HEK293 (cell line): ENCODE measurements around the gene COL5A1.

ENCODE experiments used
- CTCF ChIA-PET: fragments of 350-600 bp; formaldehyde crosslinking; extraction: SDS; loops from one replicate; lab custom pipeline; 2021; ENCODE audit warnings: antibody characterized with exemption; lab: Yijun Ruan, JAX
- POLR2A ChIA-PET: fragments of 300-600 bp; formaldehyde crosslinking; extraction: SDS; loops from one replicate; lab custom pipeline; 2020; ENCODE audit warnings: antibody characterized with exemption, inconsistent platforms; lab: Yijun Ruan, JAX
- H3K27ac ChIP-seq: fragments of 200-500 bp; sonication (Bioruptor generic); 2 replicates; pipeline ENCODE4 v1.5.1; 2014; ENCODE audit warnings: low read depth, low read length, control low read depth, inconsistent platforms; ENCODE audit errors: extremely low read depth
- H3K36me3 ChIP-seq, 2 experiments: fragments of 200-500 bp in 1 of 2; sonication (Bioruptor generic) in 1 of 2; 1 replicate in 1 of 2; 2 replicates in 1 of 2; pipeline ENCODE4 v1.5.1; 2014 to 2017; ENCODE audit warnings: inconsistent platforms in 2 of 2, low read length in 2 of 2; ENCODE audit not compliant: control insufficient read depth in 2 of 2, insufficient read depth in 1 of 2
- H3K4me1 ChIP-seq: fragments of 200-500 bp; sonication (Bioruptor generic); 2 replicates; pipeline ENCODE4 v1.5.1; 2014; ENCODE audit warnings: mild to moderate bottlenecking, low read length, inconsistent platforms; ENCODE audit not compliant: control insufficient read depth, insufficient read depth
- H3K4me3 ChIP-seq: 2 replicates; pipeline ENCODE4 v1.5.1; 2011; ENCODE audit warnings: low read depth, mild to moderate bottlenecking, control low read depth, low read length, moderate library complexity
- H3K9me3 ChIP-seq: fragments of 200-500 bp; sonication (Bioruptor generic); 2 replicates; pipeline ENCODE4 v1.5.1; 2014; ENCODE audit warnings: low read depth, low read length, inconsistent platforms; ENCODE audit not compliant: control insufficient read depth, insufficient read depth
- EGR2 ChIP-seq: fragments of 450-650 bp; formaldehyde crosslinking; IDR thresholded peaks from 2 replicates; pipeline ENCODE4 v1.5.1; 2016; ENCODE audit warnings: low read depth, missing biosample characterization, missing genetic modification characterization
- GLIS2 ChIP-seq: fragments of 450-650 bp; formaldehyde crosslinking; IDR thresholded peaks from 2 replicates; pipeline ENCODE4 v1.5.1; 2016; ENCODE audit warnings: missing biosample characterization, missing genetic modification characterization
- OVOL3 ChIP-seq: fragments of 450-650 bp; formaldehyde crosslinking; IDR thresholded peaks from 2 replicates; pipeline ENCODE4 v1.5.1; 2016; ENCODE audit warnings: missing biosample characterization, missing genetic modification characterization
- ZIC2 ChIP-seq: fragments of 450-650 bp; formaldehyde crosslinking; IDR thresholded peaks from 2 replicates; pipeline ENCODE4 v1.5.1; 2016; ENCODE audit warnings: missing biosample characterization, missing genetic modification characterization
- ZNF133 ChIP-seq: fragments of 450-650 bp; formaldehyde crosslinking; IDR thresholded peaks from 2 replicates; pipeline ENCODE4 v1.5.1; 2016; ENCODE audit warnings: missing biosample characterization, missing genetic modification characterization
- ZNF184 ChIP-seq: fragments of 450-650 bp; IDR thresholded peaks from 2 replicates; pipeline ENCODE4 v1.5.1; 2018; ENCODE audit warnings: missing biosample characterization, mild to moderate bottlenecking, missing genetic modification characterization
- ZNF24 ChIP-seq: fragments of 450-650 bp; formaldehyde crosslinking; IDR thresholded peaks from 2 replicates; pipeline ENCODE4 v1.5.1; 2016; ENCODE audit warnings: missing biosample characterization, missing genetic modification characterization
- ZNF416 ChIP-seq: fragments of 450-650 bp; formaldehyde crosslinking; IDR thresholded peaks from 2 replicates; pipeline ENCODE4 v1.5.1; 2016; ENCODE audit warnings: missing biosample characterization, missing genetic modification characterization
- ZNF423 ChIP-seq: fragments of 450-650 bp; formaldehyde crosslinking; IDR thresholded peaks from 2 replicates; pipeline ENCODE4 v1.5.1; 2016; ENCODE audit warnings: missing biosample characterization, missing genetic modification characterization
- ZNF544 ChIP-seq: fragments of 450-650 bp; formaldehyde crosslinking; IDR thresholded peaks from 2 replicates; pipeline ENCODE4 v1.5.0; 2017; ENCODE audit warnings: missing biosample characterization, missing genetic modification characterization
- ZNF558 ChIP-seq: fragments of 450-650 bp; formaldehyde crosslinking; IDR thresholded peaks from 2 replicates; pipeline ENCODE4 v1.5.1; 2016; ENCODE audit warnings: missing biosample characterization, missing genetic modification characterization
- ZNF600 ChIP-seq: fragments of 450-650 bp; formaldehyde crosslinking; IDR thresholded peaks from 2 replicates; pipeline ENCODE4 v1.5.1; 2016; ENCODE audit warnings: missing biosample characterization, missing genetic modification characterization
- ZNF843 ChIP-seq: fragments of 450-650 bp; formaldehyde crosslinking; IDR thresholded peaks from 2 replicates; pipeline ENCODE4 v1.5.1; 2016; ENCODE audit warnings: missing biosample characterization, missing genetic modification characterization
- TF ChIP-seq, protein P1 (sequence below): fragments of 450-650 bp; formaldehyde crosslinking; IDR thresholded peaks from 2 replicates; pipeline ENCODE4 v1.5.1; 2016; ENCODE audit warnings: missing biosample characterization, missing genetic modification characterization, borderline replicate concordance
- TF ChIP-seq, protein P2 (sequence below): fragments of 450-650 bp; formaldehyde crosslinking; IDR thresholded peaks from 2 replicates; pipeline ENCODE4 v1.5.1; 2016; ENCODE audit warnings: missing biosample characterization, missing genetic modification characterization
- TF ChIP-seq, protein P3 (sequence below): fragments of 450-650 bp; formaldehyde crosslinking; IDR thresholded peaks from 2 replicates; pipeline ENCODE4 v1.5.1; 2016; ENCODE audit warnings: missing biosample characterization, missing genetic modification characterization
- TF ChIP-seq, protein P4 (sequence below): fragments of 450-650 bp; formaldehyde crosslinking; IDR thresholded peaks from 2 replicates; pipeline ENCODE4 v1.5.1; 2016; ENCODE audit warnings: missing biosample characterization, missing genetic modification characterization
- TF ChIP-seq, protein P5 (sequence below): fragments of 450-650 bp; formaldehyde crosslinking; IDR thresholded peaks from 2 replicates; pipeline ENCODE4 v1.5.1; 2016; ENCODE audit warnings: missing biosample characterization, missing genetic modification characterization

COL5A1 gene

DNA sequence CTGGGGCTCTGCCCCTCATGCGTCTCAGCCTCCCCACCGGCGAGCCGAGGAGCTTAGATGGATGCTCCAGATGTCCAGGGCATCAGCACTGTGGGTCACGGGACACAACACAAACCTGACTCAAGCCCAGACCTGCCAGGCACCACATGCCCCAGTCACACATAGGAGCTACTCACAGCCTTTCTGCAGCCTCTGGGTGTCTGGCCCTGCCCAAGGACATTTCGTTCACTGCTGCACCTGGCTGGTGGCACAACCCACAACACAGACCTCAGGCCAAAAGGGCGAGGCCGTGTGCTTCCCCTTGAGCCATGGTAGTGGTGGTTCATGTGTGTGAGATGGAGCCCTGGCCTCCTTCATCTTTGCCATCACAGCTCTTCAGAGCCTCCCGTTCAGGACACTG, 149.4 kb downstream of the COL5A1 start (continued):
- TF ChIP-seq, protein P1, sequence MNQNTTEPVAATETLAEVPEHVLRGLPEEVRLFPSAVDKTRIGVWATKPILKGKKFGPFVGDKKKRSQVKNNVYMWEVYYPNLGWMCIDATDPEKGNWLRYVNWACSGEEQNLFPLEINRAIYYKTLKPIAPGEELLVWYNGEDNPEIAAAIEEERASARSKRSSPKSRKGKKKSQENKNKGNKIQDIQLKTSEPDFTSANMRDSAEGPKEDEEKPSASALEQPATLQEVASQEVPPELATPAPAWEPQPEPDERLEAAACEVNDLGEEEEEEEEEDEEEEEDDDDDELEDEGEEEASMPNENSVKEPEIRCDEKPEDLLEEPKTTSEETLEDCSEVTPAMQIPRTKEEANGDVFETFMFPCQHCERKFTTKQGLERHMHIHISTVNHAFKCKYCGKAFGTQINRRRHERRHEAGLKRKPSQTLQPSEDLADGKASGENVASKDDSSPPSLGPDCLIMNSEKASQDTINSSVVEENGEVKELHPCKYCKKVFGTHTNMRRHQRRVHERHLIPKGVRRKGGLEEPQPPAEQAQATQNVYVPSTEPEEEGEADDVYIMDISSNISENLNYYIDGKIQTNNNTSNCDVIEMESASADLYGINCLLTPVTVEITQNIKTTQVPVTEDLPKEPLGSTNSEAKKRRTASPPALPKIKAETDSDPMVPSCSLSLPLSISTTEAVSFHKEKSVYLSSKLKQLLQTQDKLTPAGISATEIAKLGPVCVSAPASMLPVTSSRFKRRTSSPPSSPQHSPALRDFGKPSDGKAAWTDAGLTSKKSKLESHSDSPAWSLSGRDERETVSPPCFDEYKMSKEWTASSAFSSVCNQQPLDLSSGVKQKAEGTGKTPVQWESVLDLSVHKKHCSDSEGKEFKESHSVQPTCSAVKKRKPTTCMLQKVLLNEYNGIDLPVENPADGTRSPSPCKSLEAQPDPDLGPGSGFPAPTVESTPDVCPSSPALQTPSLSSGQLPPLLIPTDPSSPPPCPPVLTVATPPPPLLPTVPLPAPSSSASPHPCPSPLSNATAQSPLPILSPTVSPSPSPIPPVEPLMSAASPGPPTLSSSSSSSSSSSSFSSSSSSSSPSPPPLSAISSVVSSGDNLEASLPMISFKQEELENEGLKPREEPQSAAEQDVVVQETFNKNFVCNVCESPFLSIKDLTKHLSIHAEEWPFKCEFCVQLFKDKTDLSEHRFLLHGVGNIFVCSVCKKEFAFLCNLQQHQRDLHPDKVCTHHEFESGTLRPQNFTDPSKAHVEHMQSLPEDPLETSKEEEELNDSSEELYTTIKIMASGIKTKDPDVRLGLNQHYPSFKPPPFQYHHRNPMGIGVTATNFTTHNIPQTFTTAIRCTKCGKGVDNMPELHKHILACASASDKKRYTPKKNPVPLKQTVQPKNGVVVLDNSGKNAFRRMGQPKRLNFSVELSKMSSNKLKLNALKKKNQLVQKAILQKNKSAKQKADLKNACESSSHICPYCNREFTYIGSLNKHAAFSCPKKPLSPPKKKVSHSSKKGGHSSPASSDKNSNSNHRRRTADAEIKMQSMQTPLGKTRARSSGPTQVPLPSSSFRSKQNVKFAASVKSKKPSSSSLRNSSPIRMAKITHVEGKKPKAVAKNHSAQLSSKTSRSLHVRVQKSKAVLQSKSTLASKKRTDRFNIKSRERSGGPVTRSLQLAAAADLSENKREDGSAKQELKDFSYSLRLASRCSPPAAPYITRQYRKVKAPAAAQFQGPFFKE (tag by site-specific recombination) = no peak
- TF ChIP-seq ZNF184 (tag by site-specific recombination) = no peak

DNA sequence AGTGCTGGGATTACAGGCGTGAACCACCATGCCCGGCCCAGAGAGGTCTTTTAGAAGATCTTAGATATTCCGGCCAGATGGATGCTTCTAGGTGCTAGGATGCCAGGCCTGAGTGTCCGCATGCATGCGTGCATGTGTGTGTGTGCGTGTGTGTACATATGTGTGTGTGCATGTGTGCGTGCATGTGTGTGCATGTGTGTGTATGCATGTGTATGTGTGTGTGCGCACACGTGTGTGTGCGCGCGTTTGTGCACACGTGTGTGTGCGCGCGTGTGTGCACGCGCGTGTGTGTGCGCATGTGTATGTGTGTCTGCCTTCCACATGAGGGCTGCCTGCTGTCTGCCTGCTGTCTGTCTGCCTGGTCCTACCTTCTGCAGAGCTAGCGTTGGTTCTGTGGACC, 151.0 kb downstream of the COL5A1 start:
- H3K9me3 ChIP-seq = no peaks in the 10 kb centered on the region
- no peaks in the 10 kb centered on the region for H3K36me3 ChIP-seq
- no peaks in the 10 kb centered on the region for H3K4me1 ChIP-seq
- POLR2A ChIA-PET = interaction anchor here (0.5 kb wide), 1 partner anchor 787 kb away, joined by 6 read pairs; no protein-coding TSS in a partner anchor
- no peak overlapping the region for H3K27ac ChIP-seq
- H3K4me3 ChIP-seq = no peak overlapping the region
- TF ChIP-seq ZNF600 = no peak
- TF ChIP-seq ZNF423 (tag by site-specific recombination) = no peak
- no peak for TF ChIP-seq EGR2
- no peak for TF ChIP-seq OVOL3 (tag by site-specific recombination)
- TF ChIP-seq, protein P2, sequence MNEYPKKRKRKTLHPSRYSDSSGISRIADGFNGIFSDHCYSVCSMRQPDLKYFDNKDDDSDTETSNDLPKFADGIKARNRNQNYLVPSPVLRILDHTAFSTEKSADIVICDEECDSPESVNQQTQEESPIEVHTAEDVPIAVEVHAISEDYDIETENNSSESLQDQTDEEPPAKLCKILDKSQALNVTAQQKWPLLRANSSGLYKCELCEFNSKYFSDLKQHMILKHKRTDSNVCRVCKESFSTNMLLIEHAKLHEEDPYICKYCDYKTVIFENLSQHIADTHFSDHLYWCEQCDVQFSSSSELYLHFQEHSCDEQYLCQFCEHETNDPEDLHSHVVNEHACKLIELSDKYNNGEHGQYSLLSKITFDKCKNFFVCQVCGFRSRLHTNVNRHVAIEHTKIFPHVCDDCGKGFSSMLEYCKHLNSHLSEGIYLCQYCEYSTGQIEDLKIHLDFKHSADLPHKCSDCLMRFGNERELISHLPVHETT (tag by site-specific recombination) = no peak
- TF ChIP-seq ZNF416 (tag by site-specific recombination) = no peak
- no peak for TF ChIP-seq ZNF544 (tag by site-specific recombination)
- CTCF ChIA-PET = interaction anchor here (0.6 to 1.4 kb wide), 2 partner anchors 14 to 94 kb away, joined by 3 to 7 read pairs; no protein-coding TSS in a partner anchor

DNA sequence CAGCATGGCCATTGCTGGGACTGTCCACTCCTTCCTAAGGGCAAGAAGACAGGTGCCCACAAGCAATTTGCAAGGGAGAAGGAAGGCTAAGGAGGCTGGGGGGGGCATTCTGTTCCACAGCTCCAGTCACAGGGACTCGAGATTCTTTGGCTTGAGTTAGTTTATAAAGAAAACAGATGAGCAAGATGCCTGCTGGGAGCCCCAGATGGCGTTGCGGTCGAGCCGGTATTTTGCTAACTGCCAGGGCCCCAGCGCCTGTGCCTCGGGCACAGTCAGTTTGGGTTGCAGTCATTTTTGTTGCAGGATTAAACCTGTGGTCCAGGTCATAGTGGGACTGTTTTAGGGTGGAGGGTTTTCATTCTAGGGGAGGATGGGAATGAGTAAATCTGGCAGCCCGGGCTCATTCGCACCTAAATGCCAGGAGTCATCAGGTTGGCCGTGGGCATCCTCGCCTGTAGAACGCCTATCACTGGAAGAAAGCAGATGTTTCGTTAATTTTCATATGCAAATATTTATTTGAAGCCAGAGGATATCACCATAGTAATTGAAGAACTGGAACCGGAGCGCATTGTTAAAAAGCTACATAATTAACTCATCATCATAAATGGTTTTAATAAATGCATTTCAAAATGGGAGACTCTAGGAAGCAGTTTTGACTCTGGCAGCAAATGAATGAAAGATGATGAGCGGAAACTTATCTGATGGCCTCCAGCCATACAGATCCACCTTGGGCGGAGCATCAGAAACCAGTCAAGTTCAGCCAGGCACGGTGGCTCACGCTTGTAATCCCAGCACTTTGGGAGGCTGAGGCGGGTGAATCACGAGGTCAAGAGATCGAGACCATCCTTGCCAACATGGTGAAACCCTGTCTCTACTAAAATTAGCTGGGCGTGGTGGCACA, 151.9 kb downstream of the COL5A1 start:
- Histone ChIP-seq H3K4me1 (no peaks in the 10 kb centered on the region), H3K4me3 (no peak overlapping the region), H3K36me3 (no peaks in the 10 kb centered on the region), H3K9me3 (no peaks in the 10 kb centered on the region), H3K27ac (no peak overlapping the region)
- ChIA-PET POLR2A (no interaction called here), CTCF (interaction anchor here (0.6 to 1.4 kb wide), 4 partner anchors 13 to 104 kb away, joined by 3 to 7 read pairs (median 4); no protein-coding TSS in a partner anchor)
- no peak for TF ChIP-seq ZNF843 (tag by site-specific recombination)
- TF ChIP-seq, protein P3, sequence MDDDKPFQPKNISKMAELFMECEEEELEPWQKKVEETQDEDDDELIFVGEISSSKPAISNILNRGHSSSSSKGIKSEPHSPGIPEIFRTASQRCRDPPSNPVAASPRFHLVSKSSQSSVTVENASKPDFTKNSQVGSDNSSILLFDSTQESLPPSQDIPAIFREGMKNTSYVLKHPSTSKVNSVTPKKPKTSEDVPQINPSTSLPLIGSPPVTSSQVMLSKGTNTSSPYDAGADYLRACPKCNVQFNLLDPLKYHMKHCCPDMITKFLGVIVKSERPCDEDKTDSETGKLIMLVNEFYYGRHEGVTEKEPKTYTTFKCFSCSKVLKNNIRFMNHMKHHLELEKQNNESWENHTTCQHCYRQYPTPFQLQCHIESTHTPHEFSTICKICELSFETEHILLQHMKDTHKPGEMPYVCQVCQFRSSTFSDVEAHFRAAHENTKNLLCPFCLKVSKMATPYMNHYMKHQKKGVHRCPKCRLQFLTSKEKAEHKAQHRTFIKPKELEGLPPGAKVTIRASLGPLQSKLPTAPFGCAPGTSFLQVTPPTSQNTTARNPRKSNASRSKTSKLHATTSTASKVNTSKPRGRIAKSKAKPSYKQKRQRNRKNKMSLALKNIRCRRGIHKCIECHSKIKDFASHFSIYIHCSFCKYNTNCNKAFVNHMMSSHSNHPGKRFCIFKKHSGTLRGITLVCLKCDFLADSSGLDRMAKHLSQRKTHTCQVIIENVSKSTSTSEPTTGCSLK (tag by site-specific recombination) = no peak
- TF ChIP-seq ZNF133 (tag by site-specific recombination) = no peak
- no peak for TF ChIP-seq ZIC2 (tag by site-specific recombination)
- TF ChIP-seq, protein P4, sequence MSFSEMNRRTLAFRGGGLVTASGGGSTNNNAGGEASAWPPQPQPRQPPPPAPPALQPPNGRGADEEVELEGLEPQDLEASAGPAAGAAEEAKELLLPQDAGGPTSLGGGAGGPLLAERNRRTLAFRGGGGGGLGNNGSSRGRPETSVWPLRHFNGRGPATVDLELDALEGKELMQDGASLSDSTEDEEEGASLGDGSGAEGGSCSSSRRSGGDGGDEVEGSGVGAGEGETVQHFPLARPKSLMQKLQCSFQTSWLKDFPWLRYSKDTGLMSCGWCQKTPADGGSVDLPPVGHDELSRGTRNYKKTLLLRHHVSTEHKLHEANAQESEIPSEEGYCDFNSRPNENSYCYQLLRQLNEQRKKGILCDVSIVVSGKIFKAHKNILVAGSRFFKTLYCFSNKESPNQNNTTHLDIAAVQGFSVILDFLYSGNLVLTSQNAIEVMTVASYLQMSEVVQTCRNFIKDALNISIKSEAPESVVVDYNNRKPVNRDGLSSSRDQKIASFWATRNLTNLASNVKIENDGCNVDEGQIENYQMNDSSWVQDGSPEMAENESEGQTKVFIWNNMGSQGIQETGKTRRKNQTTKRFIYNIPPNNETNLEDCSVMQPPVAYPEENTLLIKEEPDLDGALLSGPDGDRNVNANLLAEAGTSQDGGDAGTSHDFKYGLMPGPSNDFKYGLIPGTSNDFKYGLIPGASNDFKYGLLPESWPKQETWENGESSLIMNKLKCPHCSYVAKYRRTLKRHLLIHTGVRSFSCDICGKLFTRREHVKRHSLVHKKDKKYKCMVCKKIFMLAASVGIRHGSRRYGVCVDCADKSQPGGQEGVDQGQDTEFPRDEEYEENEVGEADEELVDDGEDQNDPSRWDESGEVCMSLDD (tag by site-specific recombination) = no peak
- no peak for TF ChIP-seq ZNF558 (tag by site-specific recombination)
- TF ChIP-seq GLIS2 (tag by site-specific recombination) = no peak
- TF ChIP-seq, protein P5, sequence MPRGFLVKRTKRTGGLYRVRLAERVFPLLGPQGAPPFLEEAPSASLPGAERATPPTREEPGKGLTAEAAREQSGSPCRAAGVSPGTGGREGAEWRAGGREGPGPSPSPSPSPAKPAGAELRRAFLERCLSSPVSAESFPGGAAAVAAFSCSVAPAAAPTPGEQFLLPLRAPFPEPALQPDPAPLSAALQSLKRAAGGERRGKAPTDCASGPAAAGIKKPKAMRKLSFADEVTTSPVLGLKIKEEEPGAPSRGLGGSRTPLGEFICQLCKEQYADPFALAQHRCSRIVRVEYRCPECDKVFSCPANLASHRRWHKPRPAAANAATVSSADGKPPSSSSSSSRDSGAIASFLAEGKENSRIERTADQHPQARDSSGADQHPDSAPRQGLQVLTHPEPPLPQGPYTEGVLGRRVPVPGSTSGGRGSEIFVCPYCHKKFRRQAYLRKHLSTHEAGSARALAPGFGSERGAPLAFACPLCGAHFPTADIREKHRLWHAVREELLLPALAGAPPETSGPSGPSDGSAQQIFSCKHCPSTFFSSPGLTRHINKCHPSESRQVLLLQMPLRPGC (tag by site-specific recombination) = no peak
- TF ChIP-seq ZNF416 (tag by site-specific recombination) = no peak
- TF ChIP-seq ZNF24 = no peak
